Measurements from ENCODE around the gene SLC27A5. TPM values are rescaled to one million over a fixed set of nuclear protein-coding genes. Genes with fewer than 3 reads are reported as not detected.

The SLC27A5 gene
- total RNA-seq, 1 experiment from 2014 or later = 8.4 TPM

DNA sequence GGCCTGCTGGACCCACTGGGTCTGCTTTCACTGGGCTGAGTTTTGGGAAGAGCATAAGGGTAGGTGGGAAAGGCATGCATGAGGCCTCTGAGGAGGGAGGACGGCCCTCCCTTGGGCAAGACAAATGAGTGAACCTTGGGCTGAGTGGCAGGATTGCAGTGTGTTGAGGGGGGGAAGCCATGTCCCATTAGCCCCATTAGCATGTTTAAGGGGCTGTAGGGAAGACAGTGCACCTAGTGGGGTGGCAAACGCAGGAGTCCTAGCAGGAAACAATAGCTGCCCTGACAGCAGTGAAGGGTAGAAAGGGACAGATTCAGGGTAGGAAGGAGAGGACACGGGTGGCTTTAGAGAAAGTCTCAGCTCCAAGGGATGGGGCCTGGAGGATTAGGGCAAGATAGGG lies 10.9 kb upstream of the SLC27A5 start:
- no peaks in the 10 kb centered on the region for H3K9me2 ChIP-seq (ENCODE audit: insufficient read depth)
- POLR2A ChIA-PET (ENCODE audit: unreplicated experiment) = no interaction called here
- no peak overlapping the region for H3K4me2 ChIP-seq
- no peaks in the 10 kb centered on the region for H3K9me3 ChIP-seq (ENCODE audit: insufficient read depth, low read depth)
- H3F3A ChIP-seq (ENCODE audit: insufficient read depth, low read depth) = peaks cover 14% of the 10 kb centered on the region; the same call in 1 of the 2 replicates
- no peaks in the 10 kb centered on the region for H3K36me3 ChIP-seq (ENCODE audit: low read depth)
- no peak for DNase-seq
- H3K4me3 ChIP-seq = no peak overlapping the region
- TF ChIP-seq EZH2 (IDR thresholded peaks at IDR 0.05; ENCODE audit: low read depth) = no peak
- TF ChIP-seq, protein P1, sequence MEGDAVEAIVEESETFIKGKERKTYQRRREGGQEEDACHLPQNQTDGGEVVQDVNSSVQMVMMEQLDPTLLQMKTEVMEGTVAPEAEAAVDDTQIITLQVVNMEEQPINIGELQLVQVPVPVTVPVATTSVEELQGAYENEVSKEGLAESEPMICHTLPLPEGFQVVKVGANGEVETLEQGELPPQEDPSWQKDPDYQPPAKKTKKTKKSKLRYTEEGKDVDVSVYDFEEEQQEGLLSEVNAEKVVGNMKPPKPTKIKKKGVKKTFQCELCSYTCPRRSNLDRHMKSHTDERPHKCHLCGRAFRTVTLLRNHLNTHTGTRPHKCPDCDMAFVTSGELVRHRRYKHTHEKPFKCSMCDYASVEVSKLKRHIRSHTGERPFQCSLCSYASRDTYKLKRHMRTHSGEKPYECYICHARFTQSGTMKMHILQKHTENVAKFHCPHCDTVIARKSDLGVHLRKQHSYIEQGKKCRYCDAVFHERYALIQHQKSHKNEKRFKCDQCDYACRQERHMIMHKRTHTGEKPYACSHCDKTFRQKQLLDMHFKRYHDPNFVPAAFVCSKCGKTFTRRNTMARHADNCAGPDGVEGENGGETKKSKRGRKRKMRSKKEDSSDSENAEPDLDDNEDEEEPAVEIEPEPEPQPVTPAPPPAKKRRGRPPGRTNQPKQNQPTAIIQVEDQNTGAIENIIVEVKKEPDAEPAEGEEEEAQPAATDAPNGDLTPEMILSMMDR (conservative IDR thresholded peaks at IDR 0.05) = no peak
- H4K20me1 ChIP-seq (ENCODE audit: insufficient read depth) = no peaks in the 10 kb centered on the region
- peaks cover 10% of the 10 kb centered on the region for H3K4me1 ChIP-seq (replicated peaks; ENCODE audit: insufficient read depth)
- CTCF ChIA-PET = no interaction called here
- H3K27ac ChIP-seq = no peak overlapping the region
- BruUV-seq (replicated peaks) = no TSS peak
- H3K79me2 ChIP-seq (ENCODE audit: low read depth) = peaks cover 8% of the 10 kb centered on the region
- H3K27me3 ChIP-seq (ENCODE audit: insufficient read depth, low read depth) = no peaks in the 10 kb centered on the region
- intact Hi-C loops (cut with micrococcal nuclease; ENCODE audit: unreplicated experiment) = no loop called here
- H2AFZ ChIP-seq = no peak overlapping the region

DNA sequence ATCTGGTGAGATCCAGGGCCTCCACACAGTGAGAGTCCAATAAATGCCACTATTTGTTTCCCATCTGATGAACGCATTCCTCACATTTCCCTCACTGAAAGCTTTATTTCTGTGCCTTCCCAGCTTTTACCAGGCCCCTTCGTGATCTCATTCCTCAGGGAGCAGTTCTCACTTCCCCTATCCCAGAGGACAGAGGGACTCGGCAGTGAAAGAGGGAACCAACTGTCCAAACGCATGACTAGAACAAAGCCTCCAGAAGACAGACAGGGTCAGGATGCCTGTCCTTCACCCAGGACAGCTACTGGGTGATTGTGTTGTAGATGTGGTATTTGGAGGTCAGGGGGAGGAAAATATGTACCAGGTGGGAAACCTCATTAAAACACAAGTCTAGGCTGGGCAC lies 9.9 kb upstream of the SLC27A5 start:
- BruUV-seq (replicated peaks) = no TSS peak
- CTCF ChIA-PET = no interaction called here
- POLR2A ChIA-PET (ENCODE audit: unreplicated experiment) = no interaction called here

DNA sequence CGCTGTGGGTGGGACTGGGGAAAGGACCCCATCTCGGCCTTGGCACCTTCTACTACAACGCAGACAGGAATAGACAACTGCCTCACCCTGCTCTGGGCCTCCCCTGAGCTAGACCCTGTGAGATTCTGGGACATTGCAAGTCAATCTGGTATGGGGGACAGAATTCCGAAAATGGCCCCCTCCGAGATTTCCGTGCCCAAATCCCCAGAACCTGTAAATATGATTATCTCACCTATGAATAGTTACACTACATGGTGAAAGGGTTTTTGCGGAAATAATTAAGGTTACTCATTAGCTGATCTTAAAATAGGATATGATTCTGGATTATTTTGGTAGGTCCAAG lies 8.4 kb upstream of the SLC27A5 start:
- TF ChIP-seq, protein P1 (conservative IDR thresholded peaks at IDR 0.05) = no peak
- no peak for TF ChIP-seq EZH2 (IDR thresholded peaks at IDR 0.05; ENCODE audit: low read depth)
- ChIA-PET CTCF (interaction anchor here (0.6 to 1.6 kb wide), 2 partner anchors 194 to 1416 kb away, joined by 4 read pairs; partner anchors contain the start of gene ZSCAN22), POLR2A (ENCODE audit: unreplicated experiment) (interaction anchor here (0.7 to 1.4 kb wide), 3 partner anchors 35 to 157 kb away, joined by 3 to 8 read pairs (median 3); partner anchors contain the start of genes CHMP2A and ZNF497)
- H3K4me2 ChIP-seq = peak overlapping the region; percentile 95
- H3K27ac ChIP-seq = peak overlapping the region; percentile 68
- H3K4me3 ChIP-seq = peak overlapping the region; percentile 83
- H3K36me3 ChIP-seq (ENCODE audit: low read depth) = no peaks in the 10 kb centered on the region
- H3K27me3 ChIP-seq (ENCODE audit: insufficient read depth, low read depth) = no peaks in the 10 kb centered on the region
- intact Hi-C loops (cut with micrococcal nuclease; ENCODE audit: unreplicated experiment) = loop anchor here (2.0 kb wide), 1 partner anchor 301 kb away; no protein-coding TSS in a partner anchor
- H2AFZ ChIP-seq = peak overlapping the region; percentile 92
- H4K20me1 ChIP-seq (ENCODE audit: insufficient read depth) = no peaks in the 10 kb centered on the region
- H3K9me3 ChIP-seq (ENCODE audit: insufficient read depth, low read depth) = no peaks in the 10 kb centered on the region
- peaks cover 10% of the 10 kb centered on the region for H3K4me1 ChIP-seq (replicated peaks; ENCODE audit: insufficient read depth)
- no peak for DNase-seq
- H3K79me2 ChIP-seq (ENCODE audit: low read depth) = peaks cover 18% of the 10 kb centered on the region
- H3K9me2 ChIP-seq (ENCODE audit: insufficient read depth) = no peaks in the 10 kb centered on the region
- BruUV-seq (replicated peaks) = TSS peak; percentile 86
- peaks cover 14% of the 10 kb centered on the region; the same call in 1 of the 2 replicates for H3F3A ChIP-seq (ENCODE audit: insufficient read depth, low read depth)

More for the DNA sequence above, 9.9 kb upstream of the SLC27A5 start:
- Histone ChIP-seq H3F3A (ENCODE audit: insufficient read depth, low read depth) (peaks cover 14% of the 10 kb centered on the region; the same call in 1 of the 2 replicates), H3K4me2 (no peak overlapping the region), H4K20me1 (ENCODE audit: insufficient read depth) (no peaks in the 10 kb centered on the region), H3K9me2 (ENCODE audit: insufficient read depth) (no peaks in the 10 kb centered on the region), H3K4me3 (no peak overlapping the region), H2AFZ (no peak overlapping the region), H3K79me2 (ENCODE audit: low read depth) (peaks cover 18% of the 10 kb centered on the region), H3K27ac (no peak overlapping the region), H3K36me3 (ENCODE audit: low read depth) (no peaks in the 10 kb centered on the region), H3K27me3 (ENCODE audit: insufficient read depth, low read depth) (no peaks in the 10 kb centered on the region), H3K4me1 (replicated peaks; ENCODE audit: insufficient read depth) (peaks cover 10% of the 10 kb centered on the region), H3K9me3 (ENCODE audit: insufficient read depth, low read depth) (no peaks in the 10 kb centered on the region)
- intact Hi-C loops (cut with micrococcal nuclease; ENCODE audit: unreplicated experiment) = loop anchor here (2.0 kb wide), 1 partner anchor 303 kb away; no protein-coding TSS in a partner anchor
- DNase-seq = no peak
- TF ChIP-seq, protein P1 (conservative IDR thresholded peaks at IDR 0.05) = no peak
- TF ChIP-seq EZH2 (IDR thresholded peaks at IDR 0.05; ENCODE audit: low read depth) = no peak

Data from PC-9 (cell line).